ENCODE measurements around the gene WDFY2.
"Not testable (repeated sequence)": the region's sequence is repeated elsewhere in the genome, so short reads cannot be mapped to it uniquely, and the experiment has no call there.

WDFY2 gene, protein sequence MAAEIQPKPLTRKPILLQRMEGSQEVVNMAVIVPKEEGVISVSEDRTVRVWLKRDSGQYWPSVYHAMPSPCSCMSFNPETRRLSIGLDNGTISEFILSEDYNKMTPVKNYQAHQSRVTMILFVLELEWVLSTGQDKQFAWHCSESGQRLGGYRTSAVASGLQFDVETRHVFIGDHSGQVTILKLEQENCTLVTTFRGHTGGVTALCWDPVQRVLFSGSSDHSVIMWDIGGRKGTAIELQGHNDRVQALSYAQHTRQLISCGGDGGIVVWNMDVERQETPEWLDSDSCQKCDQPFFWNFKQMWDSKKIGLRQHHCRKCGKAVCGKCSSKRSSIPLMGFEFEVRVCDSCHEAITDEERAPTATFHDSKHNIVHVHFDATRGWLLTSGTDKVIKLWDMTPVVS

DNA sequence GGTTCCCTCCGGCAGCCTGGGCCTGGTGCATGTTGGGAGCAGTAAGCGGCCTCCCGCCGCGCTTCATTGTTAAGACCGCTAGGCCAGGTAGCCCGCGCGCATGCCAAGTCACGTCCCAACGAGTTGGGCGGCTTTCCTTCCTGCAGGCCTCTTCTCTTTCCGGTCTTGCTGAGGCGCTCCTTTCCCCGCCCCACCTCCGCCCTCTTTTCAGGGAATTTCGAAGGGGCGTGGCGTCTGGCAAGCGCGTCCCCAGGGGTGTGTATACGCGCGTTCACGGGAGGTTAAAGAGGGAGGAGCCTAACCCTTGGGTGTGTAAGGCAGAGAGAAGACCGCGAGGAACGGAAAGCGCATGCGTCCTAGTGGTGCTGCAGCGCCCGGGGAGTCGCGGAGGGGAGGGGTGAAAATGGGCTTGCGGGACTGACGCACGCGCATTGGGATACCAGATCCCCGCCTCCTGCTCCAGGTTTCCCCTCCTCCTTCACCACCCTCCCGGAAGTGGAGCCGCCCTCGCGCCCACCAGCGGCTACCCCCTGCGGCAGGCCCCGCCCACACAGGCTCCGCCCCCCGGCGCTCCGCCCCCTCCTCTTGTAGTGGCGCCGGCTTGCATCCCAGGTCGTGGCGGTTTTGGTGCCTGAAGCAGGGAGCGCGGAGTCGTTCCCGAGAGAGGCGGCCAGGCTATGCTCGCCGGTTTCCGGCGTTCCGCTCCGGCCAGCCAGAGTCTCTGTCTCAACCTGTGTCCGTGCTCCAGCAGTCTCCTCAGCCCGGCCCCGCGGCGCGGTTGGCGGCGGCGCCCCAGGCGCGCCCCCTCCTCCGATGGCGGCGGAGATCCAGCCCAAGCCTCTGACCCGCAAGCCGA, at the start of gene WDFY2:
Gene WDFY2, plus strand, starts transcription at position 588 of the 856 bp plus-strand sequence. Its CDS starts 226 bp downstream, at position 814.
- peak; percentile 99 for DNase-seq (ENCODE audit: low read depth)

DNA sequence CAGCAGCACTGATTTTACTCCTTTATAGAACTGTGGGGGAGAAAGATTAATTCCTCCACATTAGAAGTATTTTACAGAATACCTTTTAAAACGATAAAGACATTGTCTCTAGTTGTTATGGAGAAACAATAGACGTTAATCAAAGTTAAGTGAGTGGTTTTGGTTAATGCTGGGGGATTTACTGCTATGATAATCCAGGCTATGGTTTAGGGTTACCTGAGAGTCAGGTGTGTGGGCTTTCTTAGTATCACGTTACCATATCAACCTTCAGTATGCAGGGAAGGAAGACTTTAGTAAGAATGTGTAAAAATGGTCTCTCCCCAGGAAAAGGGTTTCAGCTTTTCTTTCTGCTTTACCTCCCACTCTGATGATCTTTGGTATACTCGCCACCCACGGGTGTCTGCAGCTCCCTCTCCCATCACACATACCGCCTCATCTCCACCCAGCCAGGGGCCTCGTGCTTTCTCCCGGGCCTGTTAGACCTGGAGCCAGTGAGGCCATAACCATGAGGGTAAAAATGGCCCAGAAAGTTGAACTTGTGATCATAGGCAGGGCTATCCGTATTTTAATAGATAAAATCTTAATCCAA, 45.6 kb upstream of the WDFY2 start:
- DNase-seq (ENCODE audit: low read depth): no peak

DNA sequence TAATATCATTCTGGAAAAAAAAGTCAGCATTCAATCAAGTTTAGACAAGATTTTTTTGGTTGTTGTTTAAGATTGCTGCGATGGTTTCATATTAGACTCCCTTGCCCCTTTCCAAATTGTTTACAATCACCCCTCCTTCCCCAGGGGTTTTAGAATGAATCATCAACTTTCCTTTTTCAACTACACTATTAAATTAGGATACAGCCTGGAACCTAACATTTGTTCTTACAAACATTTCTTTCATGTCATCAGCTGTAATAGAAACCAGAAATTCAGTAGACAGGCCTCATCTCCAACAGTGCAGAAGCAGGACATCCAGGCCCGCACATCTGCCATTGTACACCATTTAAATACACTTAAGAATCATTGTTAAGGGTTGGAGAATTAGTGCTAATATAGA, 44.4 kb upstream of the WDFY2 start:
- DNase-seq (ENCODE audit: low read depth): no peak

DNA sequence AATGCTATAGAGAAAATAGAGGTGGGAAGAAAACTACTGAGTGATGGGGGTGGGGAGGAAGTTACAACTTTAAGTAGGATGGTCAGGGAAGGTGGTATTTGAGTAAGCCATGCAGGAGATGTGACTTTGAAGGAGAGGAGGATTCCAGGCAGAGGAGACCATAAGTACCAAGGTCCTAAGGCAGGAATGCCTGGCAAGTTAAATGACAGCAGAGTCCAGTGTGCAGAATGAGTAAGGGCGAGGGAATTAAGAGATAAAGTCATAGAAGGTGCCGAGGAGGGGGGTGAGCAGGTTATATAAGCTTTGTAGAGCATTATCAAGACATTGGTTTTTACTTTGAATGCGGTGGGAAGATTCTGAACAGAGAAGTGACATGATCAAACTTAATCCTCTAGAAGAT, 43.2 kb upstream of the WDFY2 start:
- DNase-seq (ENCODE audit: low read depth): no peak

DNA sequence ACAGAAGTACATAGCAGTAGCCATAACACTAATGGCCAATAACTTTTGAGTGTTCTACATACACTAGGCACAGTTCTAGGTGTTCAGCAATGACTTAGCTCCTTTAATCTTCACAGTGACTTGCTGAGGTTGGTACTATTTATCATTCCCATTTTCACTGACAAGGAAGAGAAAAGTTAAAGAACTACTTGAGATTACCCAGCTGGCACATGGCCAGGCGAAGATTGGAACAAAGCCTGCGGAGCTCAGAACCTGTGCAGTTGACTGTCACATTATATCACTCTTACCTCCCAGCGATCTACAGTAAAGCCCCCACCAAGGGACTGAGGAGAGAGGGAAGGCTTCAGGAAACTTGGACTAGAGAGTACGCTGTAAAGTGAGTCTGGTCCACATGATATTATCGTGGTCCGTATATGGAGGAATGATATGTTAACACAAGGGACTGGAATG, 42.4 kb upstream of the WDFY2 start:
- no peak for DNase-seq (ENCODE audit: low read depth)

DNA sequence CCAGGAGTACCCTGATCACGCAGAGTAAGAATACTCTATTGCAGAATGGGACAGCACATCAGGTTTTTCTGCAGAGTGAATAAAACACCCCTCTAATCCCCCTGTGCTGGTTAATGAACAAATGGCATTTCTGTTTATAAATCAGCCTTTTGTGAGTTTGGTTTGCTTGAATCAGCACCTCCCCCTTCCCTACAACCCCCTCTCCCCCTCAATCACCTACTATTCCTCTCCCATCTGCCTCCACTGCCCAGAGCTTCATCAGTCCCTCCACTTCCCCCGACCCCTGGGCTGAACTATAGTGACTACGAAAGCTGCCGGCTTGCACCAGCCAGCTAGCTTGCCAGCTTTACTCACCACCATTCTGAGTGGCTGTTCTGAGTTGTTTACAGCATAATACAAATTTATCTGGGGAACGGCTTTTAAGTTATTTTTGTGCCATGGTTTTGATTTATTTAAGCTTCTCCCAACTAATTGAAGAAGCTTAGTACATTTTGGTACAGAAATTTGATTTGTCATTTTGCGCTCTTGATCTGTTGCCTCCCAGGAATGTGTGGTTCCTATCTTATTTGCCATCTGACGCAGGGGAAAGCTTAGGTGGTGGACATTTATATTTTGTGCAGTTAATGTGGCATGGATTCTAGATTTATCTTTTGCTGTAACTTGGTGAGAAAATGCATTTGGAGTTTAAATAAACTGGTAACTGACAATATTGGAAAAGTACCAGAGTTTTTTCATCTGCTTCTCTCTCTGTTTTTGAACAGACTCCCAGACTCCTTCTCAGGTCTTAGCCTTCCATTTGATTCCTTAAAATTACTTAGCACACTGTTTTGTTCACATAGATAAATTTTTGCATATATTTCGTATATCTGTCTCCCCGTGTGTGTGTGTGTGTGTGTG, 41.7 kb upstream of the WDFY2 start:
- no peak for DNase-seq (ENCODE audit: low read depth)

DNA sequence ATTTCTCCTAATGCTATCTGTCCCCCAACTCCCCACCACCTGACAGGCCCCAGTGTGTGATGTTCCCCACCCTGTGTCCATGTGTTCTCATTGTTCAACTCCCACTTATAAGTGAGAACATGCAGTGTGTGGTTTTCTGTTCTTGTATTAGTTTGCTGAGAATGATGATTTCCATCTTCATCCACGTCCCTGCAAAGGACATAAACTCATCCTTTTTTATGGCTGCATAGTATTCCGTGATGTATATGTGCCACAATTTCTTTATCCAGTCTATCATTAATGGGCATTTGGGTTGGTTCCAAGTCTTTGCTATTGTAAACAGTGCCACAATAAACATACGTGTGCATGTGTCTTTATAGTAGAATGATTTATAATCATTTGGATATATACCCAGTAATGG, 38.8 kb upstream of the WDFY2 start:
- DNase-seq (ENCODE audit: low read depth): not testable (repeated sequence)

DNA sequence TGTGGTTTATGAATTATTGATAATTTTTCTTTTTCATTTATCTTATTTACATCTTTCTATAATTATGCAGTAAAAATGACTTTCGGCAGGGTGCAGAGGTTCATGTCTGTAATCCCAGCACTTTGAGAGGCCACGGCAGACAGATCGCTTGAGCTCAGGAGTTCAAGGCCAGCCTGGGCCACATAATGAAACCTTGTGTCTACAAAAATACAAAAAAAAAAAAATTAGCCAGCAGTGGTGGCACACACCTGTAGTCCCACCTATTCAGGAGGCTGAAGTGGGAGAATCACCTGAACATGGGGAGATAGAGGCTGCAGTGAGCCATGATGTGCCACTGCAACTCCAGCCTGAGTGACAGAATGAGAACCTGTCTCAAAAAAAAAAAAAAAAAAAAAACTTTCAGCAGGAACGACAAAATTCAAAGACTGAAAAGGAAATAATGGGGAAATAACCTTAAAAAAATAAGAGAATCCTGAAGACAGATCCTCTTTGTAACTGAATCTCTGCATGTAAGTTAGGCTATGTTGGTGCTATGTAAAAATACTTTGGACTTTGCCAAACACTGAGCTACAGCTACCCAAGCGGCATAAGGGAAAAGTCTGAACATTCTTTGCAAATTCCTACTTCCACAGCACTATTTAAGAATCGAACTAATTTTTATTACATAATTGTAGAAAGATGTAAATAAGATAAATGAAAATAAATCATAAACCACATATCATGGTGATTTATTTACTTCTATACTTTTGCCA, 36.7 kb upstream of the WDFY2 start:
- no peak for DNase-seq (ENCODE audit: low read depth)

DNA sequence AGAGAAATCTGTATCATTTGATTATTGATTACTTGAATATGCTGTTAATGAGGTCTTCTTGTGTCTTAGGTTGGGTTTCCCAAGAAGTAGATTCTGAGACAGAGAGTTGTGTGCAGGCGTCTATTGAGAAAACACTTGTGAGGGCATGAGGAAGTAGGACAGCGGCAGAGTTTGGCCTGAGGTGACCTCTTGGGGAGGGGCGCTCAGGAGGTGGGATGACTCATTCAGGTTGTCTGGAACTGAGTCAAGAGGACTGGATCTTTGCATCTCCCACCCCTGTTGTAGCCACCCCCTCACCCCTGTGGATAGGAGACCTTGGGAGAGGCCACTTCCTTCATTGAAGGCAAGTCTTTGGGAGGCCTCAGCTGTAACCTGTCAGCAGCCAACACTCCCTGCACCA, 35.2 kb upstream of the WDFY2 start:
- DNase-seq (ENCODE audit: low read depth): no peak

DNA sequence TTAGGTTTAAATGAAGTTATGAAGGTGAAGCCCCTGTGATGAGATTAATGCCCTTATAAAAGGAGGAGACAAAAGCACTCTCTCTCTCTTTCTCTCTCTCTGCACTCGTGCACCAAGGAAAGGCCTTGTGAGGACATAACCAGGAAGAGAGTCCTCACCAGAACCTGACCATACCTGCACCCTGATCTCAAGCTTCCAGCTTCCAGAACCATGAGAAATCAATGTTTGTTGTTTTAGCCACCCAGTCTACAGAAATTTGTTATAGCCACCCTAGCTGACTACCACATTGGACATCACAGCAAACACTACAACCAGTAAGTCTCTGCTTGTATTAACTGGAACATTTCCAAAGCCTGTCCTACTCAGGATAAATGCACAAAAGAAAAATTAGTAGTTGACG, 34.7 kb upstream of the WDFY2 start:
- no peak for DNase-seq (ENCODE audit: low read depth)

DNA sequence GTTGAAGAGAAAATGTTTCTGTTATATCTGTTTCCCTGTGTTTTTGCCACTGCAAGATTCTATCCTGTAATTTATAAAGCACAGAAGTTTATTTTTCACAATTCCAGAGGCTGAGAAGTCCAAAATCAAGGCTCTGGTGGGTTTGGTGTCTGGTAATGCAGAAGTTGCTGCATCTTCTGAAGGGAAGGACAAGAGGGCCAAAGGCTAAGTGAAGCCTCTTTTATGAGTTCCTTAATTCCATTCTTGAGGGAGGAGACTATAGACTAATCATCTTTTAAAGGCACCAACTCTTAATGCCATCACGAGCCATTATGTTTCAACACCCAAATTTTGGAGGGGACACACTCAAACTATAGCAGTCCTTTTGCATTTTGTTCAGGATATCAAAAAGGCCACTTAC, 34.1 kb upstream of the WDFY2 start:
- no peak for DNase-seq (ENCODE audit: low read depth)

DNA sequence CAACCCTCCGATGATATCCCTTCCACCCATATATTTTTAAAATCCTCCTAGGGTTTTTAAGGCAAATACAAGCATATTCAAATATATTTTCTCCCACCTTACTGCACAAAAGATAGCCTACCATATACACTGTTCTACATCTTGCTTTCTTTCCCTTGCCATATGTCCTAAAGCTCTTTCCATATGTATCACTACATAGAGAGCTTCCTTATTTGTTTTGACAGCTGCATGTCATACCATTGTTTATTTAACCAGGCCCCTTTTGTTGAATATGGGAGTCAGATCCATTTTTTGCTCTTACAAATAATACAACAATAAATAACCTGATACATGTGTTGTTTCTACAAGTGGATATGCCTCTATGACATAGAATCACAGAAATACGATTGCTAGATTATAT, 32.8 kb upstream of the WDFY2 start:
- DNase-seq (ENCODE audit: low read depth): no peak

DNA sequence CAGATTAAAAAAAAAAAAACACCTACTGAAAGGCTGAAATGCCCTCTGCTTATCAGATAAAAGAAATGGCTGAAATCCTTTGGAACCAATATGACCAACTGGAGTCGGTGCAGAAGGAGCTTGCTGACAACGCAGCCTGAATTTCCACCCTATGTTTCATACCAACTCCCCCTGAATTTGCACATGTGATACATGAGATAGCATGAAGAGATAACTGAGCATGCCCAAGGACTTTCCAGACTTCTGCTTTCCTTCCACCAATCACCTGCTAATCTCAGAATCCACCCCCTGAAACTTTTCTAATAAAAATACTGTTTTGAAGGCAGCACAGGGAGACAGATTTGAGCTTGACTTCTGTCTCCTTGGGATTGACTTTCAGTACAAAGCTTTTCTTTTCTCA, 32.2 kb upstream of the WDFY2 start:
- no peak for DNase-seq (ENCODE audit: low read depth)

DNA sequence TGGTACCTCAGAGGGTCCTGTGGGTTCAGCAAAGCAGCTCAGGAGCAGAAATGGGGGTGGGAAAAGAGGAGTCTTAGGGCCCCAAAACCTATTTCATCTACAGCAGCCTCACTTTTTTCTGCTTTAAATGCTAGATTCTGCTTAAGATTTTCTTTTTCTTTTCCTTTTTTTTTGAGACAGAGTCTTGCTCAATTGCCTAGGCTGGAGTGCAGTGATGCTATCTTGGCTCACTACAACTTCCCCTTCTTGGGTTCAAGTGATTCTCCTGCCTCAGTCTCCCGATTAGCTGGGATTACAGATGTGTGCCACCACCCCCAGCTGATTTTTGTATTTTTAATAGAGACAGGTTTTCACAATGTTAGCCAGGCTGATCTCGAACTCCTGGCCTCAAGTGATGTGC, 30.7 kb upstream of the WDFY2 start:
- no peak for DNase-seq (ENCODE audit: low read depth)

DNA sequence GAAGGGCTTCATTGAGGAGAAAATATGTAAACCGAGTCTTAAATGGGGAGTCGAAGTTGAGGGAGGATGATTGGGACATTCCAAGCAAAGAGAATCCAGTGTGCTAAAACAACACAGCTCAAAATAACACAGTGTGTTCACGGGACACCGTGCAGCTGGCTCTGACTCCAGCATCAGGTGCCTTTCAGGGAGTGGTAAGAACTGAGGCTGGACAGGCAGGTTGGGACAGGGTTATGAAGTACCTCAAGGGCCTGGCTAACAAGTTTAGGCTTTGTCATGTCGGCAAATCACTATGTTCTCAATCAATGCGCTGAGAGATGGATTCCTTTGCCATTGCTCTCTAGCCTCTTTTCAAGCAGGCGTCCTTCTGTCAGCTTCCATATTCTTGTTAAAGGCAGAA, 27.5 kb upstream of the WDFY2 start:
- no peak for DNase-seq (ENCODE audit: low read depth)

DNA sequence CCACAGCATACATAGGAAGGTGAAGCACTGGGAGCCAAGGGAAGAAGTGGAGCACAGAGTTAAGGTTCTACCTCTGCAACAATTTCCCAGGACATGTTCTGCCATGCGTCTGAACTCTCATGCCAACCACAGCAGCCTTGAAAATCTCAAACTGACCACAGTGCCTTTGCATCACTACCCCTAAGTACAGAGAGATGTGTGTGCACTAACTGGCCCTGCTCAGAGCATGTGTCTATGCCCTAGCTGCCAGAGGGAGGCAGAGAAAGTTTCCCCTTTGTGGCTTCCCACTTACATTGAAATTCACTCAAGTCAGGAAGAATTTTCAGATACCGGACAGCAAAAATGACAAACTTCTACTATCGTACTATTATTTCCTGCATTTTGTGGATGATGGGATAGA, 26.8 kb upstream of the WDFY2 start:
- DNase-seq (ENCODE audit: low read depth): no peak

DNA sequence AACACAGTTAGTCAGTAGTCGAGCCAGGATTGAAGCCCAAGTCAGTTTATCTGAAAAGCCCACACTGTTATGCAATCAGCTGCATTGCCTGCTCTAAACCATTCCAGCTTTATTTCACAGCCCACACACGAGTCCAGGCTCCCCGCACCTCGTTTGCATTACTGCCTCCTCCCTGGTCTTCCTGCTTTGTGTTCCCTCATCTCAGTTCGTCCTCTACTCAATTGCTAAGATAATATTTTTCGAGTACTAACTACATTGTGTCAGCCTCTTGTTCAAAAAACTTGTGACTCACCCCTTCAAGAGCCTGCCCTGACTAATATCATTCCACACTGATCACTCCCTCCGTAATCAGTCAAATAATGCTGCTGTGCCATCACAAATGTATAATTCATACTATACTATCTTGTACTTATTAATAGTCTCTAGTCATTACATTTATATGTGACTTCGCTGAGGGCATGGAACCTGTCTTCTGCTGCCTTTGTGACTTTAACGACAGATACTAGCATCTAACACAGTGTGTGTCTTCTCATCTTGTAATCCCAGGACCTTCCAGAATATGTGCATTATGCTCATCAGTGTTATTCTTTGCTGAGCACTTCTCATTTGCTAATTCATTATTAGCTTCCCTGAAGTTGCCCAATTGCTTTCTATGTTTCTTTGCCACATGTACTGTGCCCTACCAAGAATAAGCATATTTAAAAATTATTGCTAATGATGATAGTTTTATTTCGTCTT, 26.2 kb upstream of the WDFY2 start:
- DNase-seq (ENCODE audit: low read depth): no peak

DNA sequence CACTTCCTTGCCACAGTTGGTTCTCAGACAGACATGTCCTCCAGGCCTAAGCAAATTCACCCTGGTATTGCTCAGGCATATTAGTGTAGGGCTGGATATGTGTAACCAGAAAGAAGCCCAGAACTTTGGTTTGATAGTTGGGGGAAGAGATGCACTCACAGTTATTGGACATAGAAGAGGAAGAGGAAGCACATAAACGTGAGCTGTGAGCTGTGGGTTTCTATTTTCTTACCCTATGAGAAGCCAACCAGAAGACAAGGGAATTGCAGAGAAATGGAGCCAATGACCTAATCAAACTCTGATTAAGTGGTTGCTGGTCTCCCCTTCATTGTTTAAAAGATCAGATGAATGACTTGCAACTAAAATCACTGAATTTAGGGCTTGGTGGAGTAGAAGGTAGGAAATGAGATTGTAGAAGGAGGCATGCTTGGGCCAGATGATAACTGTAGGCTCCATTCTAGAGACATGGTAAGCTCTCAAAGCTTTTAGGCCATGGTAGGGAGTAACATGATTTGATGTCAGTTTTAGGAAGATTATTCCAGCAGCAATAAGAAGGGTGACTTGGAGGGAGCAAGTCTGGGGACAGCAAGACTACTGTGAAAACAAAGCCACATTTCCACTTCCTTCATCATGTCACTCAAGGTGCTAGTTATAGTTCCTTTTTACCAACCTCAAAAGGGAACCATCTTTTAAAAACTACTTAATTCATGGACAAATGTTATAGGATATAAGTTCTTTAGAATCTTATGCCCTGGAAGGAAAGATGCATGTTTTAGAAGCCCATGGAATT, 24.1 kb upstream of the WDFY2 start:
- DNase-seq (ENCODE audit: low read depth): no peak

DNA sequence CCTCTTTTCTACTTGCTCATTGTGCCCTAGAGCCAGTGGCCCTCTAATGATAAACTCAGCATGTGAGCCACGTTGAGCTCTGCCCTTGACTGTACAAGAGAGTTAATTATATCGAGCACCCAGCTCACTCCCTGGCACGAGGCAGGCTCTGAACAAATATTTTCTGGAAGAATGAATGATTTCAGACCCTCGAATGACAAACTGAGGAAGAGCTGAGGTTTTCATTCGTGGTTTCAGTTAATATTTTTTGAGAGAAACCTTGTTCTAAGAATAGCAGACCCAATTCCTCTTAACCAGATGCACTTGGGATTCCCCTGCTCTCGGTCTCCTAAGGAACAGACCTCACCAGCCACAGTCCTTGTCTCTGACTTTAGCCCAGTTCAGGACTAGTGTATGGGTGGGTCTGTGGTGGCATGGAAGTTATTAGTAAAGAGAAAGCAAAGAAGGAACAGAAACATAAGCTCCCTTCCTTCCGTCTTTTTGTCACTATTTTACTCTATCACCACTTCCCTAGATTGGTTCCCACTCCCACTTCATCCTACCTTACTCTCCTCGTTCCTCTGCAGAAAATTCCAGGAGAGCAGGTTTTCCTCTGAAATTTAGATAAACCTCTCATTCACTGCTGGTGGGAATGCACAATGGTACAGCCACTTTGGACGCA, 22.1 kb upstream of the WDFY2 start:
- DNase-seq (ENCODE audit: low read depth): no peak
